Dedifferentiated amniotic fluid mesenchymal stem cell (primary cell): ENCODE measurements around the gene WBP11.

Source experiments
- DNase-seq: peaks from one replicate; pipeline ENCODE4 v3.0.0-alpha.2; 2016; ENCODE audit errors: extremely low spot score

WBP11 gene

GRCh38 chr12:14824012-14824634 is 20.8 kb upstream of the WBP11 start:
- DNase-seq, result no peak

GRCh38 chr12:14814014-14814413 is 10.7 kb upstream of the WBP11 start, which contains the start of gene SMCO3:
SMCO3 (minus strand) TSS chr12:14814182; CDS start chr12:14806680, 7,502 bp downstream.
- DNase-seq, result no peak

- no peak for DNase-seq
These were observed 8.2 kb upstream of the WBP11 start for GRCh38 chr12:14811486-14811885.

- DNase-seq, result no peak
These were observed 7.7 kb upstream of the WBP11 start for GRCh38 chr12:14810953-14811483.

GRCh38 chr12:14810167-14810952 is 7.1 kb upstream of the WBP11 start:
- no peak for DNase-seq

GRCh38 chr12:14803830-14804160 is 517 bp upstream of the WBP11 start:
- no peak for DNase-seq

GRCh38 chr12:14802721-14803010 is 612 bp downstream of the WBP11 start:
- DNase-seq, result no peak

- no peak for DNase-seq
These were observed 1.0 kb downstream of the WBP11 start for GRCh38 chr12:14802247-14802646.

GRCh38 chr12:14795028-14795448 is 8.2 kb downstream of the WBP11 start:
- no peak for DNase-seq

- DNase-seq, result no peak
These were observed 17.7 kb downstream of the WBP11 start for GRCh38 chr12:14785568-14785967.

GRCh38 chr12:14784471-14784870 is 18.8 kb downstream of the WBP11 start:
- DNase-seq, result no peak

- no peak for DNase-seq
These were observed 20.5 kb downstream of the WBP11 start for GRCh38 chr12:14782756-14783155.

- no peak for DNase-seq
These were observed 21.7 kb downstream of the WBP11 start for GRCh38 chr12:14781563-14781962.

GRCh38 chr12:14780859-14781258 is 22.4 kb downstream of the WBP11 start:
- no peak for DNase-seq

GRCh38 chr12:14779834-14780233 is 23.4 kb downstream of the WBP11 start:
- no peak for DNase-seq

GRCh38 chr12:14777271-14777670 is 26.0 kb downstream of the WBP11 start:
- DNase-seq, result no peak

GRCh38 chr12:14776236-14776961 is 26.9 kb downstream of the WBP11 start:
- DNase-seq, result no peak

- DNase-seq, result peak; percentile 52
These were observed 27.7 kb downstream of the WBP11 start for GRCh38 chr12:14775636-14775980.

GRCh38 chr12:14774906-14775635 is 28.2 kb downstream of the WBP11 start:
- DNase-seq, result peak; percentile 72

GRCh38 chr12:14774074-14774905 is 29.0 kb downstream of the WBP11 start:
- peak; percentile 95 for DNase-seq

- DNase-seq, result no peak
These were observed 29.6 kb downstream of the WBP11 start for GRCh38 chr12:14773685-14774073.
